Measurements from ENCODE around the gene RAPGEF5. TPM values are rescaled to one million over a fixed set of nuclear protein-coding genes. Genes with fewer than 3 reads are reported as not detected.

Gene RAPGEF5
- total RNA-seq, 1 experiment from 2014 or later = 13.3 TPM

- no peaks in the 10 kb centered on the region for H3K4me1 ChIP-seq (ENCODE audit: insufficient read depth, low read length)
- H3K4ac ChIP-seq (ENCODE audit: low read depth, low read length) = no peak overlapping the region
- no peak overlapping the region for H3K9ac ChIP-seq (ENCODE audit: extremely low read depth, insufficient read length, low read length)
- no peak overlapping the region for H2AFZ ChIP-seq (ENCODE audit: low read length)
- no peak for DNase-seq
- TF ChIP-seq CTCF (conservative IDR thresholded peaks at IDR 0.05) = no peak
- no peak overlapping the region for H3K14ac ChIP-seq (ENCODE audit: insufficient read depth, low read length)
- H2BK5ac ChIP-seq (ENCODE audit: insufficient read length, low read length) = no peak overlapping the region
- peaks cover 5% of the 10 kb centered on the region for H3K27me3 Mint-ChIP-seq (ENCODE audit: low read depth)
- H3K79me1 ChIP-seq (ENCODE audit: insufficient read depth, low read depth, low read length, poor library complexity, severe bottlenecking) = no peaks in the 10 kb centered on the region
- H3K4me1 Mint-ChIP-seq = peaks cover 5 to 6% of the 10 kb centered on the region in 2 experiments
- H2BK15ac ChIP-seq (ENCODE audit: low read depth, low read length) = no peak overlapping the region
- H3K9me3 Mint-ChIP-seq = peaks cover 7 to 41% of the 10 kb centered on the region in 2 experiments
- no peak overlapping the region for H4K91ac ChIP-seq (ENCODE audit: insufficient read length, low read depth, low read length)
- H2BK120ac ChIP-seq (ENCODE audit: low read depth, low read length, poor library complexity, severe bottlenecking) = no peak overlapping the region
- H3K36me3 Mint-ChIP-seq (ENCODE audit: insufficient read depth in 1 of 3, low read depth in 3 of 3) = peaks cover 0 to 27% (median 4%) of the 10 kb centered on the region in 3 experiments; a peak in 3 of 7 replicates
- H3K79me2 ChIP-seq (ENCODE audit: insufficient read depth, low read length) = no peaks in the 10 kb centered on the region
- H3K27ac Mint-ChIP-seq = no peak overlapping the region
- no peaks in the 10 kb centered on the region for H3K9me3 ChIP-seq (ENCODE audit: control insufficient read depth, low read depth, low read length)
- H2AK5ac ChIP-seq (ENCODE audit: insufficient read length, low read length) = no peak overlapping the region
- WGBS (ENCODE audit: extremely low coverage, insufficient read length, low lambda C conversion rate) = no CpG with 5 or more reads among the region's 7 CpGs
- H2BK12ac ChIP-seq (ENCODE audit: insufficient read length, low read depth, low read length) = no peak overlapping the region
- no peak overlapping the region for H3K4me2 ChIP-seq (ENCODE audit: insufficient read depth, insufficient read length, low read length)
- H4K20me1 ChIP-seq (ENCODE audit: control insufficient read depth, insufficient read depth, insufficient read length) = no peaks in the 10 kb centered on the region
- H3K27me3 ChIP-seq (ENCODE audit: insufficient read depth, low read length) = no peaks in the 10 kb centered on the region
- H4K8ac ChIP-seq (replicated peaks; ENCODE audit: insufficient read length, low read depth, low read length) = no peak overlapping the region
- H3K18ac ChIP-seq (ENCODE audit: insufficient read length, low read depth, low read length) = no peak overlapping the region
- H3K23ac ChIP-seq (ENCODE audit: insufficient read length, low read depth, low read length) = no peak overlapping the region
- H3K4me3 Mint-ChIP-seq = no peak overlapping the region; a peak in 1 of 5 replicates
- no peak overlapping the region for H2BK20ac ChIP-seq (ENCODE audit: low read depth, low read length, poor library complexity, severe bottlenecking)
- H3K23me2 ChIP-seq (ENCODE audit: insufficient read length, low read depth, low read length, poor library complexity, severe bottlenecking) = no peaks in the 10 kb centered on the region
- no peak overlapping the region for H3K27ac ChIP-seq (ENCODE audit: insufficient read length, low read depth, low read length)
- no peak overlapping the region for H4K5ac ChIP-seq (ENCODE audit: insufficient read length, low read depth, low read length)
- no peak overlapping the region for H3K56ac ChIP-seq (ENCODE audit: insufficient read length, low read depth, low read length)
- H3T11ph ChIP-seq (ENCODE audit: low read length) = no peak overlapping the region
Observed at GRCh38 chr7:22105550-22105949, 251.4 kb downstream of the RAPGEF5 start.

All from H9 (cell line).